ENCODE results near the gene CWC25. TPM values are rescaled to one million over a fixed set of nuclear protein-coding genes. Genes with fewer than 3 reads are reported as not detected.

Gene CWC25
- total RNA-seq, 1 experiment from 2014 or later, result 23.9 TPM

DNA sequence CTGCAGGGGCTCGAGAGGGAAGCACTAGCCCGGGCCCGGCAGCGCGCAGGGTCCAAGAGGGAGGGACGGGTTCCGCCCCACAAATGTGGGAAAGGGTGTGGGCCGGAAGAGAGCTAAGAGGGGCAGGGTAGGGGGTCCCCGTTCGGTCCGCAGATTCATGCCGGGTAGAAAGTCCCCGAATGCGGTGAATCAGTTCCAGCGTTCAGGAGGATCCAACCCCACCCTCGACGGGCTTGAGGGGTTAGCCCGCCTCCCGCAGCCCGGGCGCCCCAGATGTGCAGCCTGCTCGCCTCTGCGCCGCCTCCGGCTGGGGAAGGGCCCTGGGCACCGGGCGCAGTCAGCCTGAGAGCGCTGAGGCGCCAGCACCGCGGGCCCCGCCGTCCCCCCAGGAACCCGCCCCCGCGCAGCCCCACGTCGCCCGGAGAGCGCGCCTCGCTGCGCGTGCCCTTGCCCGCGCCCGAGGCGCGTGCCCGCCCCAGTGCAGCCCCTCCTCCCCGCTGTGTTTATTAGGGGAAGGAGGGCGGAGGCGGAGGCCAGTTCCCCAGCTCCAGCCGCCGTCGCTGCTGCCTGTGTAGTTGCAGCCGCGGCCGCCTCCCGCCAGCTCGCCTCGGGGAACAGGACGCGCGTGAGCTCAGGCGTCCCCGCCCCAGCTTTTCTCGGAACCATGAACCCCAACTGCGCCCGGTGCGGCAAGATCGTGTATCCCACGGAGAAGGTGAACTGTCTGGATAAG lies 44.6 kb upstream of the CWC25 start, which contains the start of gene LASP1 (continued):
- TF ChIP-seq ZNF274 (IDR thresholded peaks at IDR 0.05; ENCODE audit: low read depth, low read length), result no peak

DNA sequence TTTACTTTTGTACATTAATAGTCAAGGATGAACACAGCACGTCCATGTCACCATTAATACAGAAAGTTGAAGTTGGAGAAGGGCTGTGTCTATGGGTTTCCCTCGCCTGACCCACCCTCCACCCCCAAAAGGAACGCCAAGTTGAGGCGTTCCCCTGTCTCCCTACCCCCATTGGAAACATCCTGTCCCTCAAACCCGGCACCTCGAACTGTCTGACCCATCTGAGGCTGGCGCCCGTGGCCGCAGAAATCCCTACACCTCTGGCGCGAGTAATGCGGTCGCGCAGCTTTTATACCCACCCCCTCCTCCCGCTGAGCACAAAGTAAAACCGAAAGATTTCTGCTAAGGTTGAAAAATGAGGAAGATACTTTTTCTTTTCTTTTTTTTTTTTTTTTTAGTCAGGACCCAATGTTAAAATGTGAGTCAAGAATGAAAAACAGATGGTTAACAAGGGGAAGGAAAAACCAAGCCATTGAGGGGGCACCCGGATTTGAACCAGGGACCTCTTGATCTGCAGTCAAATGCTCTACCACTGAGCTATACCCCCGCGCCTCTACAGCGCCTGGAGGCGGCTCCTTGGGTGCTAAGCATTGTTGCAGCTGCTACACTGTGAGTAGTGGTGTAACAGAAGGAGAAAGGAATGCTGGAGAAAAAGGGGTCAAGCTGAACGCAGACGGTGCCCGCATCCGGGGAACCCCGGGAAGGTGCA lies 43.9 kb upstream of the CWC25 start:
- no TSS peak for BruUV-seq (replicated peaks)
- H3K9ac ChIP-seq (ENCODE audit: low read length), result peak overlapping the region; percentile 74
- no peaks in the 10 kb centered on the region for H3K27me3 ChIP-seq (ENCODE audit: insufficient read depth, low read length)
- peaks cover 38% of the 10 kb centered on the region for H3K79me2 ChIP-seq (ENCODE audit: insufficient read depth, low read length)
- peak; percentile 55 for ATAC-seq
- RAD21 ChIA-PET (ENCODE audit: low non-redundant PET in 1 of 2, low total read pairs in 2 of 2, uncharacterized antibody in 2 of 2, unreplicated experiment in 2 of 2), result interaction anchor here (0.7 kb wide), 3 partner anchors 19 to 764 kb away, joined by 3 to 5 read pairs (median 4); no protein-coding TSS in a partner anchor
- no peaks in the 10 kb centered on the region for H4K20me1 ChIP-seq (ENCODE audit: insufficient read depth)
- CTCF ChIA-PET, result interaction anchor here (0.8 to 1.8 kb wide), 3 partner anchors 15 to 376 kb away, joined by 4 to 6 read pairs (median 4); partner anchors contain the start of gene RPL23
- no peaks in the 10 kb centered on the region for H3K9me3 ChIP-seq (ENCODE audit: control insufficient read depth in 1 of 2, insufficient read depth in 1 of 2, low read depth in 1 of 2, low read length in 2 of 2)
- intact Hi-C loops (cut with micrococcal nuclease), result loop anchor here (2.0 to 5.0 kb wide), 2 partner anchors 117 to 284 kb away; partner anchors contain the start of gene PSMB3
- H3K4me3 ChIP-seq (replicated peaks in 1 of 2; ENCODE audit: low read depth in 1 of 2, low read length in 2 of 2), result peak overlapping the region; percentile 83 to 98
- no peaks in the 10 kb centered on the region for H3K9me2 ChIP-seq (ENCODE audit: insufficient read depth)
- H2AFZ ChIP-seq (ENCODE audit: low read depth, low read length, poor library complexity, severe bottlenecking), result peak overlapping the region; percentile 95
- H3K4me1 ChIP-seq (ENCODE audit: control insufficient read depth in 1 of 2, insufficient read depth in 2 of 2, low read length in 2 of 2), result peaks cover 58 to 85% of the 10 kb centered on the region in 2 experiments
- H3K36me3 ChIP-seq (ENCODE audit: control insufficient read depth in 1 of 2, insufficient read depth in 2 of 2, low read length in 2 of 2), result no peaks in the 10 kb centered on the region
- DNase-seq (ENCODE audit: low read depth, low spot score), result peak; percentile 79
- peak overlapping the region; percentile 97 for H3K27ac ChIP-seq (ENCODE audit: low read depth, low read length)
- POLR2A ChIA-PET, result interaction anchor here (0.8 to 3.6 kb wide), 11 partner anchors 9 to 296 kb away, joined by 3 to 46 read pairs (median 4); partner anchors contain the start of genes CWC25, PSMB3 and RPL23
- peak overlapping the region; percentile 85 for H3K4me2 ChIP-seq (ENCODE audit: low read length)
- TF ChIP-seq MAX (IDR thresholded peaks at IDR 0.05) (0 out of 2 replicates have a peak, but pooled peaks have one; percentile 30), CBX3 (IDR thresholded peaks at IDR 0.05; ENCODE audit: low read depth) (peak; percentile 74), ATF3 (IDR thresholded peaks at IDR 0.05) (no peak; the same call in 1 of the 2 replicates), EGR1 (IDR thresholded peaks at IDR 0.05; ENCODE audit: low read depth) (no peak), YY1 (IDR thresholded peaks at IDR 0.05; ENCODE audit: extremely low read depth, insufficient replicate concordance, low read depth, low read length) (peak; percentile 50), ZFX (IDR thresholded peaks at IDR 0.05) (no peak), EZH2 (IDR thresholded peaks at IDR 0.05) (no peak), ZBTB33 (IDR thresholded peaks at IDR 0.05; ENCODE audit: extremely low read depth, insufficient replicate concordance, low read length) (peak; percentile 48), SRF (IDR thresholded peaks at IDR 0.05; ENCODE audit: low read depth) (no peak), SIN3A (IDR thresholded peaks at IDR 0.05; ENCODE audit: low read depth) (no peak)
- TF ChIP-seq, protein P1, sequence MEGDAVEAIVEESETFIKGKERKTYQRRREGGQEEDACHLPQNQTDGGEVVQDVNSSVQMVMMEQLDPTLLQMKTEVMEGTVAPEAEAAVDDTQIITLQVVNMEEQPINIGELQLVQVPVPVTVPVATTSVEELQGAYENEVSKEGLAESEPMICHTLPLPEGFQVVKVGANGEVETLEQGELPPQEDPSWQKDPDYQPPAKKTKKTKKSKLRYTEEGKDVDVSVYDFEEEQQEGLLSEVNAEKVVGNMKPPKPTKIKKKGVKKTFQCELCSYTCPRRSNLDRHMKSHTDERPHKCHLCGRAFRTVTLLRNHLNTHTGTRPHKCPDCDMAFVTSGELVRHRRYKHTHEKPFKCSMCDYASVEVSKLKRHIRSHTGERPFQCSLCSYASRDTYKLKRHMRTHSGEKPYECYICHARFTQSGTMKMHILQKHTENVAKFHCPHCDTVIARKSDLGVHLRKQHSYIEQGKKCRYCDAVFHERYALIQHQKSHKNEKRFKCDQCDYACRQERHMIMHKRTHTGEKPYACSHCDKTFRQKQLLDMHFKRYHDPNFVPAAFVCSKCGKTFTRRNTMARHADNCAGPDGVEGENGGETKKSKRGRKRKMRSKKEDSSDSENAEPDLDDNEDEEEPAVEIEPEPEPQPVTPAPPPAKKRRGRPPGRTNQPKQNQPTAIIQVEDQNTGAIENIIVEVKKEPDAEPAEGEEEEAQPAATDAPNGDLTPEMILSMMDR (IDR thresholded peaks at IDR 0.05 in 2 of 3, conservative IDR thresholded peaks at IDR 0.05 in 1 of 3; ENCODE audit: borderline replicate concordance in 1 of 3, insufficient read depth in 1 of 3, low read depth in 2 of 3, low read length in 2 of 3), result peak in 2 of 3 experiments; percentile 26 to 27; a peak in 4 of 6 replicates
- TF ChIP-seq, protein P2, sequence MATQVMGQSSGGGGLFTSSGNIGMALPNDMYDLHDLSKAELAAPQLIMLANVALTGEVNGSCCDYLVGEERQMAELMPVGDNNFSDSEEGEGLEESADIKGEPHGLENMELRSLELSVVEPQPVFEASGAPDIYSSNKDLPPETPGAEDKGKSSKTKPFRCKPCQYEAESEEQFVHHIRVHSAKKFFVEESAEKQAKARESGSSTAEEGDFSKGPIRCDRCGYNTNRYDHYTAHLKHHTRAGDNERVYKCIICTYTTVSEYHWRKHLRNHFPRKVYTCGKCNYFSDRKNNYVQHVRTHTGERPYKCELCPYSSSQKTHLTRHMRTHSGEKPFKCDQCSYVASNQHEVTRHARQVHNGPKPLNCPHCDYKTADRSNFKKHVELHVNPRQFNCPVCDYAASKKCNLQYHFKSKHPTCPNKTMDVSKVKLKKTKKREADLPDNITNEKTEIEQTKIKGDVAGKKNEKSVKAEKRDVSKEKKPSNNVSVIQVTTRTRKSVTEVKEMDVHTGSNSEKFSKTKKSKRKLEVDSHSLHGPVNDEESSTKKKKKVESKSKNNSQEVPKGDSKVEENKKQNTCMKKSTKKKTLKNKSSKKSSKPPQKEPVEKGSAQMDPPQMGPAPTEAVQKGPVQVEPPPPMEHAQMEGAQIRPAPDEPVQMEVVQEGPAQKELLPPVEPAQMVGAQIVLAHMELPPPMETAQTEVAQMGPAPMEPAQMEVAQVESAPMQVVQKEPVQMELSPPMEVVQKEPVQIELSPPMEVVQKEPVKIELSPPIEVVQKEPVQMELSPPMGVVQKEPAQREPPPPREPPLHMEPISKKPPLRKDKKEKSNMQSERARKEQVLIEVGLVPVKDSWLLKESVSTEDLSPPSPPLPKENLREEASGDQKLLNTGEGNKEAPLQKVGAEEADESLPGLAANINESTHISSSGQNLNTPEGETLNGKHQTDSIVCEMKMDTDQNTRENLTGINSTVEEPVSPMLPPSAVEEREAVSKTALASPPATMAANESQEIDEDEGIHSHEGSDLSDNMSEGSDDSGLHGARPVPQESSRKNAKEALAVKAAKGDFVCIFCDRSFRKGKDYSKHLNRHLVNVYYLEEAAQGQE (IDR thresholded peaks at IDR 0.05; ENCODE audit: low read depth), result no peak
